GM21423 (cell line): ENCODE results near the gene TXNL4B.

ENCODE experiments used
- ATAC-seq: cut with Tn5 transposase; IDR thresholded peaks from one replicate; pipeline ENCODE4 v1.9.1; 2021; ENCODE audit warnings: mild to moderate bottlenecking, moderate library complexity; ENCODE audit not compliant: unreplicated experiment

The TXNL4B gene

GRCh38 chr16:72042157-72042660 lies 51.2 kb downstream of the TXNL4B start:
- no peak for ATAC-seq

GRCh38 chr16:72036098-72036497 lies 57.3 kb downstream of the TXNL4B start:
- ATAC-seq, result no peak
